GM19324 (cell line): ENCODE measurements around the gene AFF3.

Experiments used
- ATAC-seq: cut with Tn5 transposase; IDR thresholded peaks from one replicate; pipeline ENCODE4 v1.9.1; 2021; ENCODE audit warnings: mild to moderate bottlenecking, moderate library complexity; ENCODE audit not compliant: unreplicated experiment, low FRiP score

The AFF3 gene

GRCh38 chr2:99695944-99696253 is 446.5 kb downstream of the AFF3 start:
- ATAC-seq = no peak

GRCh38 chr2:99695130-99695943 is 447.1 kb downstream of the AFF3 start:
- no peak for ATAC-seq

GRCh38 chr2:99694331-99694730 is 448.1 kb downstream of the AFF3 start:
- ATAC-seq = no peak

- no peak for ATAC-seq
Observed at GRCh38 chr2:99692785-99693184, 449.6 kb downstream of the AFF3 start.

GRCh38 chr2:99691926-99692325 is 450.5 kb downstream of the AFF3 start:
- no peak for ATAC-seq

- no peak for ATAC-seq
Observed at GRCh38 chr2:99689145-99689742, 453.1 kb downstream of the AFF3 start.

- ATAC-seq = no peak
Observed at GRCh38 chr2:99688699-99689098, 453.7 kb downstream of the AFF3 start.

- ATAC-seq = no peak
Observed at GRCh38 chr2:99682275-99683060, 459.9 kb downstream of the AFF3 start.

- ATAC-seq = no peak
Observed at GRCh38 chr2:99680946-99681345, 461.4 kb downstream of the AFF3 start.

GRCh38 chr2:99679518-99679917 is 462.9 kb downstream of the AFF3 start:
- no peak for ATAC-seq

- no peak for ATAC-seq
Observed at GRCh38 chr2:99678625-99679024, 463.8 kb downstream of the AFF3 start.

GRCh38 chr2:99677814-99678213 is 464.6 kb downstream of the AFF3 start:
- no peak for ATAC-seq

- ATAC-seq = no peak
Observed at GRCh38 chr2:99675130-99675661, 467.2 kb downstream of the AFF3 start.

- no peak for ATAC-seq
Observed at GRCh38 chr2:99674090-99674489, 468.3 kb downstream of the AFF3 start.

GRCh38 chr2:99672766-99673350 is 469.5 kb downstream of the AFF3 start:
- ATAC-seq = no peak

- no peak for ATAC-seq
Observed at GRCh38 chr2:99670768-99671734, 471.3 kb downstream of the AFF3 start.

GRCh38 chr2:99666256-99666655 is 476.1 kb downstream of the AFF3 start:
- no peak for ATAC-seq

- no peak for ATAC-seq
Observed at GRCh38 chr2:99663641-99664040, 478.7 kb downstream of the AFF3 start.

- no peak for ATAC-seq
Observed at GRCh38 chr2:99662761-99663341, 479.5 kb downstream of the AFF3 start.
